Measurements from ENCODE around the gene COL9A1. TPM values are rescaled to one million over a fixed set of nuclear protein-coding genes. Genes with fewer than 3 reads are reported as not detected.

COL9A1 gene
- total RNA-seq, 1 experiment from 2014 or later = not detected

- no TSS peak for BruUV-seq (replicated peaks)
- Histone ChIP-seq H3K36me3 (ENCODE audit: control insufficient read depth, insufficient read depth, low read length) (no peaks in the 10 kb centered on the region), H3K4me3 (ENCODE audit: low read depth, low read length) (no peak overlapping the region), H3K27me3 (replicated peaks; ENCODE audit: control insufficient read depth, insufficient read depth, low read length) (no peaks in the 10 kb centered on the region), H3K9me3 (no peaks in the 10 kb centered on the region), H3K4me1 (no peaks in the 10 kb centered on the region)
- Mint-ChIP-seq H3K27ac (ENCODE audit: unreplicated experiment) (no peak overlapping the region), H3K36me3 (ENCODE audit: insufficient read depth, unreplicated experiment) (no peaks in the 10 kb centered on the region), H3K4me3 (ENCODE audit: unreplicated experiment) (no peak overlapping the region), H3K27me3 (ENCODE audit: insufficient read depth, unreplicated experiment) (peaks cover 9% of the 10 kb centered on the region), H3K4me1 (ENCODE audit: low read depth, unreplicated experiment) (no peaks in the 10 kb centered on the region), H3K9me3 (ENCODE audit: unreplicated experiment) (no peaks in the 10 kb centered on the region)
- DNase-seq = no peak
- ChIA-PET POLR2A (no interaction called here), CTCF (no interaction called here)
- intact Hi-C loops (cut with micrococcal nuclease; ENCODE audit: unreplicated experiment) = no loop called here
- no peak for TF ChIP-seq CTCF (IDR thresholded peaks at IDR 0.05; ENCODE audit: insufficient read depth in 1 of 2, low read depth in 1 of 2, low read length in 1 of 2, severe bottlenecking in 1 of 2, unreplicated experiment in 1 of 2)
Observed at GRCh38 chr6:70277470-70277869, 25.4 kb downstream of the COL9A1 start.

GRCh38 chr6:70274338-70274737 lies 28.5 kb downstream of the COL9A1 start:
- H3K27me3 ChIP-seq (replicated peaks; ENCODE audit: control insufficient read depth, insufficient read depth, low read length) = no peaks in the 10 kb centered on the region

GRCh38 chr6:70272071-70272470 lies 30.8 kb downstream of the COL9A1 start:
- no peaks in the 10 kb centered on the region for H3K36me3 Mint-ChIP-seq (ENCODE audit: insufficient read depth, unreplicated experiment)
- Histone ChIP-seq H3K9me3 (no peaks in the 10 kb centered on the region), H3K36me3 (ENCODE audit: control insufficient read depth, insufficient read depth, low read length) (no peaks in the 10 kb centered on the region), H3K4me3 (ENCODE audit: low read depth, low read length) (no peak overlapping the region), H3K4me1 (no peaks in the 10 kb centered on the region), H3K27me3 (replicated peaks; ENCODE audit: control insufficient read depth, insufficient read depth, low read length) (no peaks in the 10 kb centered on the region)
- H3K9me3 Mint-ChIP-seq (ENCODE audit: unreplicated experiment) = no peaks in the 10 kb centered on the region
- BruUV-seq (replicated peaks) = no TSS peak
- no peak for TF ChIP-seq CTCF (IDR thresholded peaks at IDR 0.05; ENCODE audit: insufficient read depth in 1 of 2, low read depth in 1 of 2, low read length in 1 of 2, severe bottlenecking in 1 of 2, unreplicated experiment in 1 of 2)
- peaks cover 7% of the 10 kb centered on the region for H3K27me3 Mint-ChIP-seq (ENCODE audit: insufficient read depth, unreplicated experiment)
- H3K4me3 Mint-ChIP-seq (ENCODE audit: unreplicated experiment) = no peak overlapping the region
- intact Hi-C loops (cut with micrococcal nuclease; ENCODE audit: unreplicated experiment) = no loop called here
- H3K4me1 Mint-ChIP-seq (ENCODE audit: low read depth, unreplicated experiment) = no peaks in the 10 kb centered on the region
- no peak for DNase-seq
- ChIA-PET POLR2A (no interaction called here), CTCF (no interaction called here)
- H3K27ac Mint-ChIP-seq (ENCODE audit: unreplicated experiment) = no peak overlapping the region

More at GRCh38 chr6:70274338-70274737, 28.5 kb downstream of the COL9A1 start:
- intact Hi-C loops (cut with micrococcal nuclease; ENCODE audit: unreplicated experiment) = no loop called here
- BruUV-seq (replicated peaks) = no TSS peak
- no peak overlapping the region for H3K4me3 Mint-ChIP-seq (ENCODE audit: unreplicated experiment)
- H3K4me1 Mint-ChIP-seq (ENCODE audit: low read depth, unreplicated experiment) = no peaks in the 10 kb centered on the region
- CTCF ChIA-PET = no interaction called here
- no peak for TF ChIP-seq CTCF (IDR thresholded peaks at IDR 0.05; ENCODE audit: insufficient read depth in 1 of 2, low read depth in 1 of 2, low read length in 1 of 2, severe bottlenecking in 1 of 2, unreplicated experiment in 1 of 2)
- H3K9me3 Mint-ChIP-seq (ENCODE audit: unreplicated experiment) = no peaks in the 10 kb centered on the region
- no peaks in the 10 kb centered on the region for H3K4me1 ChIP-seq
- no peak overlapping the region for H3K27ac Mint-ChIP-seq (ENCODE audit: unreplicated experiment)
- POLR2A ChIA-PET = no interaction called here
- H3K4me3 ChIP-seq (ENCODE audit: low read depth, low read length) = no peak overlapping the region
- no peaks in the 10 kb centered on the region for H3K36me3 ChIP-seq (ENCODE audit: control insufficient read depth, insufficient read depth, low read length)
- peaks cover 7% of the 10 kb centered on the region for H3K27me3 Mint-ChIP-seq (ENCODE audit: insufficient read depth, unreplicated experiment)
- H3K36me3 Mint-ChIP-seq (ENCODE audit: insufficient read depth, unreplicated experiment) = no peaks in the 10 kb centered on the region
- no peak for DNase-seq
- H3K9me3 ChIP-seq = no peaks in the 10 kb centered on the region
